ENCODE measurements around the gene UBE2E3. TPM values are rescaled to one million over a fixed set of nuclear protein-coding genes. Genes with fewer than 3 reads are reported as not detected.

Gene UBE2E3
- total and polyA plus RNA-seq, 7 donors: 61.9 to 125 (median 87.1) TPM

GRCh38 chr2:181106789-181107627, 126.6 kb downstream of the UBE2E3 start:
- TF ChIP-seq, protein P1, sequence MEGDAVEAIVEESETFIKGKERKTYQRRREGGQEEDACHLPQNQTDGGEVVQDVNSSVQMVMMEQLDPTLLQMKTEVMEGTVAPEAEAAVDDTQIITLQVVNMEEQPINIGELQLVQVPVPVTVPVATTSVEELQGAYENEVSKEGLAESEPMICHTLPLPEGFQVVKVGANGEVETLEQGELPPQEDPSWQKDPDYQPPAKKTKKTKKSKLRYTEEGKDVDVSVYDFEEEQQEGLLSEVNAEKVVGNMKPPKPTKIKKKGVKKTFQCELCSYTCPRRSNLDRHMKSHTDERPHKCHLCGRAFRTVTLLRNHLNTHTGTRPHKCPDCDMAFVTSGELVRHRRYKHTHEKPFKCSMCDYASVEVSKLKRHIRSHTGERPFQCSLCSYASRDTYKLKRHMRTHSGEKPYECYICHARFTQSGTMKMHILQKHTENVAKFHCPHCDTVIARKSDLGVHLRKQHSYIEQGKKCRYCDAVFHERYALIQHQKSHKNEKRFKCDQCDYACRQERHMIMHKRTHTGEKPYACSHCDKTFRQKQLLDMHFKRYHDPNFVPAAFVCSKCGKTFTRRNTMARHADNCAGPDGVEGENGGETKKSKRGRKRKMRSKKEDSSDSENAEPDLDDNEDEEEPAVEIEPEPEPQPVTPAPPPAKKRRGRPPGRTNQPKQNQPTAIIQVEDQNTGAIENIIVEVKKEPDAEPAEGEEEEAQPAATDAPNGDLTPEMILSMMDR (IDR thresholded peaks at IDR 0.05): no peak
- intact Hi-C loops (cut with DNase I): loop anchor here in 1 of 2 donors (10.0 kb wide), 1 partner anchor 608 kb away; no protein-coding TSS in a partner anchor
- WGBS, 3 donors: 74 to 79% (median 77%) methylated on average over 2 of the region's 2 CpGs

GRCh38 chr2:181107628-181107945, 127.2 kb downstream of the UBE2E3 start:
- no peak for ATAC-seq
- Histone ChIP-seq H3K9me3 (no peaks in the 10 kb centered on the region), H3K27ac (no peak overlapping the region), H3K4me3 (no peak overlapping the region), H3K36me3 (ENCODE audit: insufficient read depth in 1 of 2, low read depth in 1 of 2) (no peaks in the 10 kb centered on the region), H3K27me3 (ENCODE audit: insufficient read depth in 3 of 3, low read length in 2 of 3) (no peaks in the 10 kb centered on the region), H3K4me1 (no peaks in the 10 kb centered on the region)
- no peak for DNase-seq
- intact Hi-C loops (cut with DNase I): loop anchor here in 1 of 2 donors (10.0 kb wide), 1 partner anchor 607 kb away; no protein-coding TSS in a partner anchor
- WGBS, 3 donors: 94 to 99% (median 98%) methylated on average over 1 of the region's 1 CpG
- TF ChIP-seq, protein P1 (IDR thresholded peaks at IDR 0.05): no peak

More at GRCh38 chr2:181106789-181107627, 126.6 kb downstream of the UBE2E3 start:
- Histone ChIP-seq H3K27ac (no peak overlapping the region), H3K4me1 (no peaks in the 10 kb centered on the region), H3K4me3 (no peak overlapping the region), H3K27me3 (ENCODE audit: insufficient read depth in 3 of 3, low read length in 2 of 3) (no peaks in the 10 kb centered on the region), H3K9me3 (no peaks in the 10 kb centered on the region), H3K36me3 (ENCODE audit: insufficient read depth in 1 of 2, low read depth in 1 of 2) (no peaks in the 10 kb centered on the region)
- ATAC-seq (no peak), DNase-seq (no peak)

DNA sequence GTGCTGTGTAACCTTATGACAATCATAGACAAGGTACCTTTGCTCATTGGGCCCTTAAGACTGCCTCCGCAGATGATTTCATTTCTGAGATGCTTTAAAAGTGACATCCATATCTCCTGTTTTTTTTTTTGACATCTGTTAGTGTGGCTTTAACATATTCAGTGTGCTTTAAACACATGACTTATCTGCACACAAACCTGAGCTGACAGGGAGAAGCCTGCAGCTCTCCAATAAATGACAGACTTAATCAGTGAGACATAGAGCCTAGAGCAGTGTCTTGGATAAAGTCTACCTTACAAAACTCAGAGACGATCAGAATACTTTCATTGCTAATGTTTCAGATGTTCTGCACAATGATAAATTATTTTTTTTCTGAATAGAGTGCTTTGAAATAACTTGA, 130.7 kb downstream of the UBE2E3 start:
- H3K4me3 ChIP-seq: no peak overlapping the region
- 87 to 93% (median 88%) methylated on average over 2 of the region's 2 CpGs for WGBS, 3 donors
- TF ChIP-seq, protein P1 (IDR thresholded peaks at IDR 0.05): no peak
- intact Hi-C loops (cut with DNase I): no loop called here
- H3K36me3 ChIP-seq (ENCODE audit: insufficient read depth in 1 of 2, low read depth in 1 of 2): no peaks in the 10 kb centered on the region
- no peaks in the 10 kb centered on the region for H3K4me1 ChIP-seq
- ATAC-seq: no peak
- no peak for DNase-seq
- no peaks in the 10 kb centered on the region for H3K27me3 ChIP-seq (ENCODE audit: insufficient read depth in 3 of 3, low read length in 2 of 3)
- no peak overlapping the region for H3K27ac ChIP-seq
- H3K9me3 ChIP-seq: no peaks in the 10 kb centered on the region

DNA sequence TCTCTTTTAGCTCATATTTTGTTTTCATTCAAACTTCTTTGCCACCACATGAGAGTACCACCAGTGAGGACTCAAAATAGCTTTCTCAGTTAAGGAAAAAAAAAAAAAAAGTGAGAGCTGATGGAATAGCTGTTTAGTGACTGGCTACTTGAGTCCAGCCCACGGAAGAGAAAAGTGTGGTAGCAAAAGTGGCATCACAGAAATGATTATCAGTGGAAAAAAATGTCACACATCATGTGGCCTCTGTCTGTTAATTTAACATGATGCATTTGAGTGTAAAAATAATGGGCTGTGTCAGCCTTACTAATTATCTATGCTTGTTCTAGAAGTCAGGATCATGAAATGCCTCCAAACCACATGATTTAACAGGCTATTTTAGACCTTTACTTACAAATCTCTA, 132.5 kb downstream of the UBE2E3 start:
- Histone ChIP-seq H3K4me1 (no peaks in the 10 kb centered on the region), H3K27me3 (ENCODE audit: insufficient read depth in 3 of 3, low read length in 2 of 3) (no peaks in the 10 kb centered on the region), H3K4me3 (no peak overlapping the region), H3K36me3 (ENCODE audit: insufficient read depth in 1 of 2, low read depth in 1 of 2) (no peaks in the 10 kb centered on the region), H3K27ac (no peak overlapping the region), H3K9me3 (no peaks in the 10 kb centered on the region)
- ATAC-seq (no peak), DNase-seq (no peak)
- TF ChIP-seq, protein P1 (IDR thresholded peaks at IDR 0.05): no peak
- WGBS, 3 donors: 49 to 76% (median 68%) methylated on average over 1 of the region's 1 CpG
- intact Hi-C loops (cut with DNase I): no loop called here
